IMR-90 (cell line): ENCODE measurements around the gene AMOTL1.

Experiments used
- BHLHE40 ChIP-seq: fragments of 150-350 bp; IDR thresholded peaks from 2 replicates; pipeline ENCODE4 v1.6.1; 2016; ENCODE audit warnings: mild to moderate bottlenecking, low read depth, low read length
- CEBPB ChIP-seq: IDR thresholded peaks from 2 replicates; pipeline ENCODE4 v1.6.1; 2012; ENCODE audit warnings: low read depth, low read length, improper control_type of control experiment
- CTCF ChIP-seq: conservative IDR thresholded peaks from 2 replicates; pipeline ENCODE4 v1.5.1; 2012; ENCODE audit warnings: mild to moderate bottlenecking, low read depth, low read length, improper control_type of control experiment
- ELK1 ChIP-seq: fragments of 150-350 bp; IDR thresholded peaks from 2 replicates; pipeline ENCODE4 v1.6.1; 2016; ENCODE audit warnings: low read depth, mild to moderate bottlenecking, low read length, moderate library complexity, borderline replicate concordance
- MXI1 ChIP-seq: IDR thresholded peaks from 2 replicates; pipeline ENCODE4 v1.6.1; 2012; ENCODE audit warnings: low read depth, mild to moderate bottlenecking, low read length, moderate library complexity, borderline replicate concordance
- POLR2A ChIP-seq: IDR thresholded peaks from 2 replicates; pipeline ENCODE4 v1.6.1; 2012; ENCODE audit warnings: mild to moderate bottlenecking, low read depth, low read length
- SMC3 ChIP-seq: fragments of 150-350 bp; IDR thresholded peaks from 2 replicates; pipeline ENCODE4 v1.6.1; 2016; ENCODE audit warnings: low read depth, mild to moderate bottlenecking, antibody characterized with exemption, low read length, moderate library complexity
- USF2 ChIP-seq: fragments of 150-350 bp; IDR thresholded peaks from 2 replicates; pipeline ENCODE4 v1.6.1; 2017; ENCODE audit warnings: mild to moderate bottlenecking, antibody characterized with exemption, low read length, low read depth

- TF ChIP-seq CTCF (no peak), POLR2A (no peak), CEBPB (no peak), MXI1 (no peak), BHLHE40 (no peak), SMC3 (no peak), ELK1 (no peak), USF2 (no peak)
Observed at GRCh38 chr11:94879006-94879405, 110.8 kb downstream of the AMOTL1 start.
